Neural progenitor cell (in vitro differentiated cells): ENCODE measurements around the gene CLDN17. TPM values are rescaled to one million over a fixed set of nuclear protein-coding genes. Genes with fewer than 3 reads are reported as not detected.

Source experiments
- DNase-seq: peaks from one replicate; pipeline ENCODE4 v3.0.0-alpha.2; 2016; ENCODE audit warnings: low spot score
- H2AFZ ChIP-seq: fragments of 200-600 bp; sonication (generic); replicated peaks from 2 replicates; pipeline ENCODE4 v1.6.1; 2016; ENCODE audit warnings: antibody characterized with exemption
- H3F3A ChIP-seq: fragments of 200-600 bp; sonication (generic); 2 replicates; pipeline ENCODE4 v1.6.1; 2016; ENCODE audit warnings: antibody characterized with exemption, low read depth
- H3K27ac ChIP-seq: fragments of 200-600 bp; sonication (generic); 2 replicates; pipeline ENCODE4 v1.5.1; 2016; ENCODE audit warnings: mild to moderate bottlenecking
- H3K27me3 ChIP-seq: fragments of 200-600 bp; sonication (generic); 2 replicates; pipeline ENCODE4 v1.6.1; 2016; ENCODE audit warnings: mild to moderate bottlenecking, moderate library complexity
- H3K36me3 ChIP-seq: fragments of 200-600 bp; sonication (generic); 2 replicates; pipeline ENCODE4 v1.5.1; 2016
- H3K4me1 ChIP-seq: fragments of 200-600 bp; sonication (generic); 2 replicates; pipeline ENCODE4 v1.6.1; 2016; ENCODE audit warnings: mixed run types
- H3K4me2 ChIP-seq: fragments of 200-600 bp; sonication (generic); 2 replicates; pipeline ENCODE4 v1.6.1; 2016
- H3K4me3 ChIP-seq: fragments of 200-600 bp; sonication (generic); 2 replicates; pipeline ENCODE4 v1.5.1; 2016
- H3K79me2 ChIP-seq: fragments of 200-600 bp; sonication (generic); 2 replicates; pipeline ENCODE4 v1.6.1; 2016; ENCODE audit warnings: low read depth
- H3K9ac ChIP-seq: fragments of 200-600 bp; sonication (generic); 2 replicates; pipeline ENCODE4 v1.6.1; 2016
- H3K9me3 ChIP-seq: fragments of 200-600 bp; sonication (generic); 2 replicates; pipeline ENCODE4 v1.5.1; 2016; ENCODE audit warnings: low read depth
- H4K20me1 ChIP-seq: fragments of 200-600 bp; sonication (generic); 2 replicates; pipeline ENCODE4 v1.6.1; 2016; ENCODE audit warnings: low read depth
- H3K27ac Mint-ChIP-seq: 3 replicates; pipeline ENCODE4 v1.8.0; 2021; ENCODE audit warnings: mixed read lengths
- H3K27me3 Mint-ChIP-seq: 2 replicates; pipeline ENCODE4 v1.8.0; 2022; ENCODE audit warnings: low read depth, mild to moderate bottlenecking, inconsistent platforms, moderate library complexity, mixed read lengths; ENCODE audit not compliant: insufficient read depth
- H3K36me3 Mint-ChIP-seq: 3 replicates; pipeline ENCODE4 v1.8.0; 2021; ENCODE audit warnings: mixed read lengths
- H3K4me1 Mint-ChIP-seq: 3 replicates; pipeline ENCODE4 v1.8.0; 2021; ENCODE audit warnings: mixed read lengths
- H3K4me3 Mint-ChIP-seq: 3 replicates; pipeline ENCODE4 v1.8.0; 2021; ENCODE audit warnings: mild to moderate bottlenecking, moderate library complexity, mixed read lengths
- H3K9me3 Mint-ChIP-seq: 3 replicates; pipeline ENCODE4 v1.8.0; 2020; ENCODE audit warnings: mixed read lengths
- CTCF ChIP-seq: fragments of 200-600 bp; sonication (generic); IDR thresholded peaks from 2 replicates; pipeline ENCODE4 v1.5.1; 2017; ENCODE audit warnings: antibody characterized with exemption, mild to moderate bottlenecking
- EZH2 ChIP-seq: fragments of 200-600 bp; sonication (generic); IDR thresholded peaks from 2 replicates; pipeline ENCODE4 v1.6.1; 2017; ENCODE audit warnings: antibody characterized with exemption, mild to moderate bottlenecking, moderate library complexity
- EZH2phosphoT487 ChIP-seq: fragments of 200-600 bp; sonication (generic); IDR thresholded peaks from 2 replicates; pipeline ENCODE4 v1.6.1; 2017; ENCODE audit warnings: antibody characterized with exemption
- total RNA-seq: library from RNA; depleted of rRNA; stranded (reverse); fragments of >200 nt; gene quantifications from 2 replicates; pipeline ENCODE4 v1.2.3, GENCODE V29; 2015; ENCODE audit warnings: low replicate concordance

CLDN17 gene
- total RNA-seq, 1 donor from 2014 or later, result not detected

- TF ChIP-seq EZH2 (no peak), CTCF (no peak), EZH2phosphoT487 (no peak)
- Histone ChIP-seq H3K27me3 (no peaks in the 10 kb centered on the region), H3F3A (no peaks in the 10 kb centered on the region), H3K4me1 (no peaks in the 10 kb centered on the region), H2AFZ (no peak overlapping the region), H3K9me3 (no peaks in the 10 kb centered on the region), H3K79me2 (no peaks in the 10 kb centered on the region), H3K4me3 (no peak overlapping the region), H3K9ac (no peak overlapping the region), H3K27ac (no peak overlapping the region), H4K20me1 (no peaks in the 10 kb centered on the region), H3K36me3 (no peaks in the 10 kb centered on the region), H3K4me2 (no peak overlapping the region)
- Mint-ChIP-seq H3K9me3 (peaks cover 3% of the 10 kb centered on the region), H3K27ac (no peak overlapping the region), H3K4me3 (no peak overlapping the region), H3K27me3 (no peaks in the 10 kb centered on the region), H3K4me1 (no peaks in the 10 kb centered on the region), H3K36me3 (no peaks in the 10 kb centered on the region)
- DNase-seq, result no peak
Measured at GRCh38 chr21:30116479-30116878, 50.1 kb downstream of the CLDN17 start.

Other genes with a start within 250 kb of the CLDN17 start
- gene GRIK1, start 226.8 kb downstream of the CLDN17 start, total RNA-seq, result 0.37 and 1.6 TPM in 2 replicates
- not detected in 2 replicates for gene CLDN8, start 49.3 kb upstream of the CLDN17 start, total RNA-seq
- not detected in 2 replicates for gene KRTAP24-1, start 116.1 kb upstream of the CLDN17 start, total RNA-seq
- not detected in 2 replicates for gene KRTAP25-1, start 122.7 kb upstream of the CLDN17 start, total RNA-seq
- not detected in 2 replicates for gene KRTAP26-1, start 153.5 kb upstream of the CLDN17 start, total RNA-seq
- not detected in 2 replicates for gene KRTAP27-1, start 170.9 kb upstream of the CLDN17 start, total RNA-seq
- gene KRTAP23-1, start 181.8 kb upstream of the CLDN17 start, total RNA-seq, result not detected in 2 replicates
- gene KRTAP13-2, start 205.5 kb upstream of the CLDN17 start, total RNA-seq, result not detected in 2 replicates
- gene KRTAP13-1, start 229.2 kb upstream of the CLDN17 start, total RNA-seq, result not detected in 2 replicates